T-helper 2 cell treated with Interferon-gamma antibody and Interleukin-4, amounts not matched to agents 5 μg/mL and 100 μg/mL, for 36 hours (primary cell): ENCODE data around the gene CFAP57.

Experiments used
- DNase-seq: peaks from one replicate; pipeline ENCODE4 v3.0.0; 2021; ENCODE audit warnings: low spot score
- H3K27ac Mint-ChIP-seq: one replicate; pipeline ENCODE4 v1.8.0; 2021; ENCODE audit warnings: mild to moderate bottlenecking, mixed read lengths
- H3K27me3 Mint-ChIP-seq: one replicate; pipeline ENCODE4 v1.8.0; 2021; ENCODE audit warnings: low read depth, mixed read lengths
- H3K36me3 Mint-ChIP-seq: one replicate; pipeline ENCODE4 v1.8.0; 2021; ENCODE audit warnings: low read depth, mixed read lengths
- H3K4me1 Mint-ChIP-seq: one replicate; pipeline ENCODE4 v1.8.0; 2021; ENCODE audit warnings: low read depth, mixed read lengths
- H3K4me3 Mint-ChIP-seq: one replicate; pipeline ENCODE4 v1.8.0; 2022; ENCODE audit warnings: mild to moderate bottlenecking, moderate library complexity, mixed read lengths
- H3K9me3 Mint-ChIP-seq: one replicate; pipeline ENCODE4 v1.8.0; 2021; ENCODE audit warnings: mixed read lengths

CFAP57 gene

GRCh38 chr1:43239484-43239883 is 67.4 kb downstream of the CFAP57 start:
- Mint-ChIP-seq H3K36me3 (no peaks in the 10 kb centered on the region), H3K27ac (no peak overlapping the region), H3K4me3 (no peak overlapping the region), H3K27me3 (no peaks in the 10 kb centered on the region), H3K4me1 (peaks cover 14% of the 10 kb centered on the region), H3K9me3 (peaks cover 4% of the 10 kb centered on the region)
- DNase-seq = no peak

DNA sequence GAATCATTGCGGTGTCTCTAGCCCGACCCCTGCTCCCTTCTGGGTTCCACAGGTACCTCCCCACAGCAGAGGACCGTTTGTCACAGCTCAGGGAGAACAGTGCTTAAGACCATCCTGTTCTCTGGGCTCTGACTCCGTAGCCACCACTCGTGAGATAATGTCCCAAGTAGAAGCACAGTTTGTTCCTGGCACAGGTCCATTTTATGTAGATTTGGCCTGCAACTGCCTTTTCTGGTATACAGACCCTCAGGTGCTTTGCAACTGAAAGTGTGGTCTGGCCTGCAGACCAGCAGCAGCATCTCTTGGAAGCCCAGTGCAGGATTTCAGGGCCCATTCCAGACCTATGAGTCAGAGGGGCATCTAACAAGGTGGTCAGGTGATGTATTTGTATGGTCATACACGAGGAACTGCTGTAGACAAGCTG is 69.3 kb downstream of the CFAP57 start:
- no peaks in the 10 kb centered on the region for H3K36me3 Mint-ChIP-seq
- H3K4me1 Mint-ChIP-seq = peaks cover 14% of the 10 kb centered on the region
- no peak overlapping the region for H3K27ac Mint-ChIP-seq
- H3K27me3 Mint-ChIP-seq = peaks cover 7% of the 10 kb centered on the region
- peaks cover 11% of the 10 kb centered on the region for H3K9me3 Mint-ChIP-seq
- H3K4me3 Mint-ChIP-seq = no peak overlapping the region
- no peak for DNase-seq

GRCh38 chr1:43243299-43243698 is 71.2 kb downstream of the CFAP57 start:
- H3K27me3 Mint-ChIP-seq = peaks cover 11% of the 10 kb centered on the region
- H3K4me1 Mint-ChIP-seq = peaks cover 12% of the 10 kb centered on the region
- H3K4me3 Mint-ChIP-seq = no peak overlapping the region
- H3K9me3 Mint-ChIP-seq = peaks cover 17% of the 10 kb centered on the region
- no peaks in the 10 kb centered on the region for H3K36me3 Mint-ChIP-seq
- DNase-seq = no peak
- H3K27ac Mint-ChIP-seq = no peak overlapping the region

DNA sequence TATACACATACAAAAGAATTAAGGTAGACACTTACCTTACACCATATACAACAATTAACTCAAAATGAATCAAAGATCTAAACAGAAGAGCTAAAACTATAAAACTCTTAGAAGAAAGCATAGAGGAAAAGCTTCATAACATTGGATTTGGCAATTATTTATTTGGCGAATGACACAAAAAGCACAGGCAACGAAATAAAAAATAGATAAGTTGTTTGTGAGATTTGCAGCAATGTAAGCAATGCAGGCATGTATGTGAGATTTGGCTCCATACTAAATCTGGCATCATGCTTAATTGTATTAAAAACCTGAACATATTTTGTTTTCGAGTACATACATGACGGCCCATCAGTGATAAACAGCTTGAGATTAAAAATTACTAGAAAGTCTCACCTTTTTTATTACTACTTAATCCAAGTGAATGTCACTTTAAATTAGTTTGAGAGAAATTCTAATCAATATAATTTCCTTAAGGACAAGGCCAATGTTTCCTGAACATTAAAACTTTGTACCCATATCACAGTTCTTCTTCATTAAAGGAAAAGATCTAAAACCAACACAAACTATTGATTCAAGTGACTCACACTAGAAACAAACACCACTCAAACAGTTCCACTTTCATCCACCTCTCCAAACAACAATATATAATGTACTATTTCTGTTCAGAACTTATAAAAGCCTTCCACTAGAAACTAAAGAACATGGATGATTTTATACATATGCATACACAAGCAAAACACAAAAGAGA is 74.5 kb downstream of the CFAP57 start:
- no peak overlapping the region for H3K4me3 Mint-ChIP-seq
- H3K4me1 Mint-ChIP-seq = no peaks in the 10 kb centered on the region
- H3K27ac Mint-ChIP-seq = no peak overlapping the region
- peaks cover 20% of the 10 kb centered on the region for H3K27me3 Mint-ChIP-seq
- DNase-seq = no peak
- no peaks in the 10 kb centered on the region for H3K36me3 Mint-ChIP-seq
- peaks cover 12% of the 10 kb centered on the region for H3K9me3 Mint-ChIP-seq

DNA sequence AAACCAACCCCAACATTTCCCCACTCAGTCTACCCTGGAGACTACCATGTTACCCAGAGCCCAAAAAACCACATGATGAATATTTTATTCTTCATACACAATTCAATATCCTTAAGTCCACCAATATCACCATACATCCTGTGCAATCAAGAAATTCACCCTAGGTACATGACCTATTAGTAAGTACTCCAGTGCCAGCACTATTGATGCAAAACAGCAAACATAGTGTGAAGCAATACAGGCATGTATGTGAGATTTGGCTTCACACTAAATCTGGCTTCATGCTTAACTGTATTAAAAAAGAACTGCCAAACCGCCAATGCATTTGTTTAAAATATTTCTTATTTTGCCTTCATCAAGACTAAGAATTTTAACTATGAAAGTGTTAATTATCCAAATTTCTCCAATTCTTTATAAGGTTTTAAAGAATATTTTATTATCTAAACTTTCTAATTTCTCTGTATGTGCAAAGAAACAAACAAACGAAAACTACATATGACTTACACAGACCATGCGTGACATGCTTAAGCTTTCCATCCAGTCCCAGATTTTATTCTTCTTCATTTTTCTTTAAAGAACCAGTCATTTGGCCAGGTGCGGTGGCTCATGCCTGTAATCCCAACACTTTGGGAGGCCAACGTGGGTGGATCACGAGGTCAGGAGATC is 75.3 kb downstream of the CFAP57 start:
- peaks cover 22% of the 10 kb centered on the region for H3K27me3 Mint-ChIP-seq
- H3K36me3 Mint-ChIP-seq = no peaks in the 10 kb centered on the region
- DNase-seq = no peak
- H3K27ac Mint-ChIP-seq = no peak overlapping the region
- H3K4me1 Mint-ChIP-seq = no peaks in the 10 kb centered on the region
- H3K9me3 Mint-ChIP-seq = peaks cover 12% of the 10 kb centered on the region
- H3K4me3 Mint-ChIP-seq = no peak overlapping the region

- Mint-ChIP-seq H3K4me1 (no peaks in the 10 kb centered on the region), H3K36me3 (no peaks in the 10 kb centered on the region), H3K27ac (no peak overlapping the region), H3K9me3 (peaks cover 12% of the 10 kb centered on the region), H3K27me3 (peaks cover 29% of the 10 kb centered on the region), H3K4me3 (no peak overlapping the region)
- DNase-seq = no peak
Observed at GRCh38 chr1:43250351-43250761, 78.2 kb downstream of the CFAP57 start.

- H3K9me3 Mint-ChIP-seq = peaks cover 9% of the 10 kb centered on the region
- H3K27me3 Mint-ChIP-seq = peaks cover 26% of the 10 kb centered on the region
- DNase-seq = no peak
- no peaks in the 10 kb centered on the region for H3K4me1 Mint-ChIP-seq
- H3K27ac Mint-ChIP-seq = no peak overlapping the region
- no peaks in the 10 kb centered on the region for H3K36me3 Mint-ChIP-seq
- no peak overlapping the region for H3K4me3 Mint-ChIP-seq
Observed at GRCh38 chr1:43251024-43251423, 78.9 kb downstream of the CFAP57 start.

DNA sequence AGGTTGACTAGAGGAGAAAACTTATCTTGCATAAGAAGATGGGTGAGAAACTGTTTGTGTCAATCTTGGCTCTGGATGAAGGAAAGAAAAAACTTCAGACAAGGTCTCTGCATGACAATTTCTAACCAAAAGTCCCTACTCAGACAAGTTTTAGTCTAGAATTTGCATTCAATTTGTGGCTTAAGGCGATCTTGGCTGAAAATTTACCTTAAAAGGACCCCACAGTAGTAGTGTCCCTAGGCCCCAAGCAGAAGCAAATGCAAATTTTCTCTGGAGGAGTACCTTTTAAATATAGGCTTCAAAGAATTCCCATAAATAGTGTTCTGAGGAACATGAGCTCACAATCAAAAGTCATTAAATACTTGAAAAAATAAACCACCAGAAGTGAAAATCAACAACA is 80.1 kb downstream of the CFAP57 start:
- DNase-seq = no peak
- no peaks in the 10 kb centered on the region for H3K36me3 Mint-ChIP-seq
- H3K4me1 Mint-ChIP-seq = no peaks in the 10 kb centered on the region
- peaks cover under 1% of the 10 kb centered on the region for H3K9me3 Mint-ChIP-seq
- H3K4me3 Mint-ChIP-seq = no peak overlapping the region
- H3K27ac Mint-ChIP-seq = no peak overlapping the region
- H3K27me3 Mint-ChIP-seq = peaks cover 19% of the 10 kb centered on the region

- peaks cover 19% of the 10 kb centered on the region for H3K27me3 Mint-ChIP-seq
- no peak overlapping the region for H3K27ac Mint-ChIP-seq
- peaks cover 3% of the 10 kb centered on the region for H3K9me3 Mint-ChIP-seq
- DNase-seq = no peak
- H3K4me3 Mint-ChIP-seq = no peak overlapping the region
- H3K36me3 Mint-ChIP-seq = no peaks in the 10 kb centered on the region
- no peaks in the 10 kb centered on the region for H3K4me1 Mint-ChIP-seq
Observed at GRCh38 chr1:43253173-43253572, 81.0 kb downstream of the CFAP57 start.

GRCh38 chr1:43253876-43254275 is 81.7 kb downstream of the CFAP57 start:
- Mint-ChIP-seq H3K4me3 (no peak overlapping the region), H3K36me3 (no peaks in the 10 kb centered on the region), H3K9me3 (peaks cover 7% of the 10 kb centered on the region), H3K27ac (no peak overlapping the region), H3K27me3 (peaks cover 19% of the 10 kb centered on the region), H3K4me1 (no peaks in the 10 kb centered on the region)
- no peak for DNase-seq

DNA sequence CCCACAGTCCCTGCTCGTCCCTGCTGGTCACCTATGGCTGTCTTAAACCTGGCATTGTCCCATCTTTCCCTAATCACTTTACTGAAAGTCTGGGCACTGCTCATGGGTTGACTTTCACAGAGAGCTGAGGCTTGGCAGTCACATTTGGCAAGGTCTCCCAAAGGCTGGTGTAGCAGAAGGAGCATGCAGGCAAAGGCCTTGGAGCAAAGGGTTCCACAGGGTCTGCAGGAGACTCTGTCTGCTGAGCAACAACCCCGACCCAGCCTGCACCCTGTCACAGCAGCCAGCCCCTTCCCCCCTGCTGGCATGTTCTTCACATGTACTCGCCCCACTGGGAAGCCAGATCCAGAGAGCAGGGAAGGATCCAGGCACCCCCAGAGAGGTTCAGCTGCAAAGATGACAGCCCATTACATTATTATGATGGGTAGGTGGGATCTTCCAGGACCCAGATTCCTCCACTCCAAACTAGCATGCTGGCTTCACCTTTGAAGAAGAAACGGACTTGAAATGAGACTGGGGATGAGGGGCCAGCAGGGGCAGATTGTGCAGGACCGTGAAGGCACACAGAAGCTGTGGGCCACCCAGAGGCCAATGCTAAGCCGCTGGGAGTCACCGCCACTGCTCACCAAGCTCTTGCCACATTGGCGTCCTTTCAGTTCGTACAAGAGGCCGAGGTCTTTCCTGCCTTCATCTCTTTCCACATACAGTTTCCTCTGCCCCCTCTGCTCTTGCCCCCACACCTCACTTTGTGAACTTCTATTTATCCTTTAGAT is 83.5 kb downstream of the CFAP57 start:
- no peaks in the 10 kb centered on the region for H3K4me1 Mint-ChIP-seq

DNA sequence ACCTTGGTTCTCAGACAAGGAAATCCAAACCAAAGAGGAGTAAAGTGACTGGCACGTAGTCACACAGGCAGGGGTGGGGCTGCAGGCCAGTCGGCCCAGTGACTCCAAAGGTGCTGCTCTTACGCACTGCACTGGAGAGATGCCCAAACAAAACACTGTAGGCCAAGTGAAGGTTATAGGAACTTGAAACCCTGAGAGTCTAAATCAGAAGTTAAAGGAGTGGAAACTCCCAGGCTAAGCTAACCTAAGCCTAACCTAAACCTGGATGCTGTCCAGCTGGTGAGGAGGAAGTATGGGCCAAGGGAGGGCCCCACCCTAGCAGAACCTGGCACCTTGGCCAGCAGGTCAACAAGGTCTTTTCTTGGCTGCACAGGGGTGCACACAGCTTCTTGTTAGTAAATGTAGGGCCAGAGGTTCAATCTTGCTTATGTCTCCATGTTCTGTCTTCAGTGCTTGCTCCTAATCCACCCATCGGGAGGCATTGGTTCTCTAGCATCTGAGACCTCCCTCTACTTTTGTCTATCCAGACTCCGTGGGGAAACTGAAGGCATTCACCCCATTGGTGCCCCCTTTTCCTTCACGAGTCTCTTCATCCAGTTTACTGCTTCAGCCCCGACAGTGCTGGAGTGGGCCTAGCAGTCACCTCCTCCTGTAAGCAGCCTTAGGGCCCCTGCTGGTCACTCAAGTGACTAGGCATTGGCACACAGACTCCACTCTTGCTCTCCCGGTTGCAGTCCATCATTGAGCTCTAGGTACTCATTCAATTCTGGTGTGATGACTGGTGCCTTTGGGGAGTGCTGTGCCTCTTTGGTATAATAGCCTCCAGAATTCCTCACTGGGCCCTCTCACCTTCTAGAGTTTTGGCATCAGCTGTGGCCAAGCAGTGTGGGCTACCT is 84.8 kb downstream of the CFAP57 start:
- Mint-ChIP-seq H3K9me3 (peaks cover 7% of the 10 kb centered on the region), H3K27me3 (peaks cover 9% of the 10 kb centered on the region), H3K27ac (no peak overlapping the region), H3K36me3 (peaks cover 1% of the 10 kb centered on the region), H3K4me1 (no peaks in the 10 kb centered on the region), H3K4me3 (no peak overlapping the region)
- DNase-seq = no peak

More for the DNA sequence above, 83.5 kb downstream of the CFAP57 start:
- Mint-ChIP-seq H3K36me3 (no peaks in the 10 kb centered on the region), H3K27ac (no peak overlapping the region), H3K9me3 (peaks cover 7% of the 10 kb centered on the region), H3K4me3 (no peak overlapping the region), H3K27me3 (peaks cover 19% of the 10 kb centered on the region)
- DNase-seq = no peak

GRCh38 chr1:43258370-43258769 is 86.2 kb downstream of the CFAP57 start:
- Mint-ChIP-seq H3K4me1 (no peaks in the 10 kb centered on the region), H3K36me3 (peaks cover 1% of the 10 kb centered on the region), H3K27ac (no peak overlapping the region), H3K9me3 (peaks cover 17% of the 10 kb centered on the region), H3K27me3 (peaks cover 2% of the 10 kb centered on the region), H3K4me3 (no peak overlapping the region)
- no peak for DNase-seq
